Suprapubic skin (tissue), 4 donors: ENCODE results near the gene TMEM131L.

Experiments
- EP300 ChIP-seq: sonication (generic); formaldehyde crosslinking; IDR thresholded peaks from one replicate; pipeline ENCODE4 v1.6.1; 2017; ENCODE audit warnings: antibody characterized with exemption
- POLR2A ChIP-seq, 2 donors: fragments of 450-650 bp; IDR thresholded peaks; one replicate each; pipeline ENCODE4 v1.6.1; 2017; ENCODE audit warnings: antibody characterized with exemption in 2 of 2, mild to moderate bottlenecking in 2 of 2, moderate library complexity in 2 of 2
- POLR2AphosphoS5 ChIP-seq, 3 donors: sonication (generic); formaldehyde crosslinking; IDR thresholded peaks; one replicate each; pipeline ENCODE4 v1.6.1; 2017; ENCODE audit warnings: antibody characterized with exemption in 3 of 3
- TF ChIP-seq, protein P1 (sequence below), 2 donors: fragments of 200-600 bp in 1 of 2; fragments of 450-650 bp in 1 of 2; sonication (generic) in 1 of 2; IDR thresholded peaks; one replicate each; pipeline ENCODE4 v1.5.1; 2016 to 2019; ENCODE audit warnings: antibody characterized with exemption in 2 of 2, mild to moderate bottlenecking in 1 of 2, moderate library complexity in 1 of 2

DNA sequence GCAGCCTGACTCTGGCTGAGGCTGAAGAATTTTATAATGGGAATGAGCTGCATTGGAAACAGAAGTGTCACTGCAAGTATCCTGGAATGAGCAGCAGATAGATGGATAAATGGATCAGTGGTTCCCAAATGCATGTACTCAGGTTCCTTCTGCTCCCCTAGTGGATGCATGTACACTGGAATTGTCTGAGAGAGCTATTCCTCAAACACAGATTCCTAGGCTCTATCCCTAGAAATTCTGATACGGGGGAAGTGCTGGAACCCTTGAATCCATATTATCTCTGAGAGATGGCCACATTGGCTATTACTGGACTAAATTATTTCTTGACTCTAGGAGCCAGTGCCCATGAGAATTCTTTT lies 64.8 kb downstream of the TMEM131L start:
- no peak for TF ChIP-seq POLR2AphosphoS5 (IDR thresholded peaks at IDR 0.05)
- TF ChIP-seq, protein P1, sequence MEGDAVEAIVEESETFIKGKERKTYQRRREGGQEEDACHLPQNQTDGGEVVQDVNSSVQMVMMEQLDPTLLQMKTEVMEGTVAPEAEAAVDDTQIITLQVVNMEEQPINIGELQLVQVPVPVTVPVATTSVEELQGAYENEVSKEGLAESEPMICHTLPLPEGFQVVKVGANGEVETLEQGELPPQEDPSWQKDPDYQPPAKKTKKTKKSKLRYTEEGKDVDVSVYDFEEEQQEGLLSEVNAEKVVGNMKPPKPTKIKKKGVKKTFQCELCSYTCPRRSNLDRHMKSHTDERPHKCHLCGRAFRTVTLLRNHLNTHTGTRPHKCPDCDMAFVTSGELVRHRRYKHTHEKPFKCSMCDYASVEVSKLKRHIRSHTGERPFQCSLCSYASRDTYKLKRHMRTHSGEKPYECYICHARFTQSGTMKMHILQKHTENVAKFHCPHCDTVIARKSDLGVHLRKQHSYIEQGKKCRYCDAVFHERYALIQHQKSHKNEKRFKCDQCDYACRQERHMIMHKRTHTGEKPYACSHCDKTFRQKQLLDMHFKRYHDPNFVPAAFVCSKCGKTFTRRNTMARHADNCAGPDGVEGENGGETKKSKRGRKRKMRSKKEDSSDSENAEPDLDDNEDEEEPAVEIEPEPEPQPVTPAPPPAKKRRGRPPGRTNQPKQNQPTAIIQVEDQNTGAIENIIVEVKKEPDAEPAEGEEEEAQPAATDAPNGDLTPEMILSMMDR (IDR thresholded peaks at IDR 0.05) = no peak
- no peak for TF ChIP-seq POLR2A (IDR thresholded peaks at IDR 0.05)
- no peak for TF ChIP-seq EP300
